Thyroid gland (tissue), 4 donors: ENCODE data around the gene ZNF226.

ENCODE experiments used
- POLR2A ChIP-seq, 2 donors: fragments of 450-650 bp; IDR thresholded peaks; one replicate each; pipeline ENCODE4 v1.6.1; 2017; ENCODE audit warnings: antibody characterized with exemption in 2 of 2, mild to moderate bottlenecking in 2 of 2, moderate library complexity in 1 of 2
- TF ChIP-seq, protein P1 (sequence below), 6 experiments: fragments of 200-600 bp in 3 of 6; fragments of 450-650 bp in 3 of 6; sonication (generic) in 3 of 6; IDR thresholded peaks; one replicate each; pipeline ENCODE4 v1.5.1; 2016 to 2019; ENCODE audit warnings: antibody characterized with exemption in 6 of 6, mild to moderate bottlenecking in 2 of 6, inconsistent platforms in 1 of 6, moderate library complexity in 1 of 6

DNA sequence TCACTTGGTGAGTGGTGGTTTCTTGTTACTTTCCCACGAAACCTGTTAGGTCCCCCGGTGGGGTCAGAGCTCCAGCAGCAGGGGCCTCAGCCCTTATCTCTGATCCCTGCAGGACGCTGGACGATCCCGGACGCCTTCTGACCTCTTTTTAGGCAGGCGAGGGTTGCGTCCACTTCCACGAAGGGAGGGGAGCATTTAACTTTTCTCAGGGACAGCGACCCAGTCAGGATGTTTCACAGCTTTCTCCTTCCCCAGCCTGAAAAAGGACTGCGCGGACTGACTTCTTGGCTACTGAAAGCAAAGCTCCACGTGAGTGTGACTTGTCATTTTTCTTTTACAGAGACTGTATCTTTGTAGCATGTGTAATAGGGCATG is 22.9 kb upstream of the ZNF226 start:
- no peak for TF ChIP-seq POLR2A (IDR thresholded peaks at IDR 0.05)
- TF ChIP-seq, protein P1, sequence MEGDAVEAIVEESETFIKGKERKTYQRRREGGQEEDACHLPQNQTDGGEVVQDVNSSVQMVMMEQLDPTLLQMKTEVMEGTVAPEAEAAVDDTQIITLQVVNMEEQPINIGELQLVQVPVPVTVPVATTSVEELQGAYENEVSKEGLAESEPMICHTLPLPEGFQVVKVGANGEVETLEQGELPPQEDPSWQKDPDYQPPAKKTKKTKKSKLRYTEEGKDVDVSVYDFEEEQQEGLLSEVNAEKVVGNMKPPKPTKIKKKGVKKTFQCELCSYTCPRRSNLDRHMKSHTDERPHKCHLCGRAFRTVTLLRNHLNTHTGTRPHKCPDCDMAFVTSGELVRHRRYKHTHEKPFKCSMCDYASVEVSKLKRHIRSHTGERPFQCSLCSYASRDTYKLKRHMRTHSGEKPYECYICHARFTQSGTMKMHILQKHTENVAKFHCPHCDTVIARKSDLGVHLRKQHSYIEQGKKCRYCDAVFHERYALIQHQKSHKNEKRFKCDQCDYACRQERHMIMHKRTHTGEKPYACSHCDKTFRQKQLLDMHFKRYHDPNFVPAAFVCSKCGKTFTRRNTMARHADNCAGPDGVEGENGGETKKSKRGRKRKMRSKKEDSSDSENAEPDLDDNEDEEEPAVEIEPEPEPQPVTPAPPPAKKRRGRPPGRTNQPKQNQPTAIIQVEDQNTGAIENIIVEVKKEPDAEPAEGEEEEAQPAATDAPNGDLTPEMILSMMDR (IDR thresholded peaks at IDR 0.05) = no peak
